ENCODE data around the gene NOXA1.

NOXA1 gene

DNA sequence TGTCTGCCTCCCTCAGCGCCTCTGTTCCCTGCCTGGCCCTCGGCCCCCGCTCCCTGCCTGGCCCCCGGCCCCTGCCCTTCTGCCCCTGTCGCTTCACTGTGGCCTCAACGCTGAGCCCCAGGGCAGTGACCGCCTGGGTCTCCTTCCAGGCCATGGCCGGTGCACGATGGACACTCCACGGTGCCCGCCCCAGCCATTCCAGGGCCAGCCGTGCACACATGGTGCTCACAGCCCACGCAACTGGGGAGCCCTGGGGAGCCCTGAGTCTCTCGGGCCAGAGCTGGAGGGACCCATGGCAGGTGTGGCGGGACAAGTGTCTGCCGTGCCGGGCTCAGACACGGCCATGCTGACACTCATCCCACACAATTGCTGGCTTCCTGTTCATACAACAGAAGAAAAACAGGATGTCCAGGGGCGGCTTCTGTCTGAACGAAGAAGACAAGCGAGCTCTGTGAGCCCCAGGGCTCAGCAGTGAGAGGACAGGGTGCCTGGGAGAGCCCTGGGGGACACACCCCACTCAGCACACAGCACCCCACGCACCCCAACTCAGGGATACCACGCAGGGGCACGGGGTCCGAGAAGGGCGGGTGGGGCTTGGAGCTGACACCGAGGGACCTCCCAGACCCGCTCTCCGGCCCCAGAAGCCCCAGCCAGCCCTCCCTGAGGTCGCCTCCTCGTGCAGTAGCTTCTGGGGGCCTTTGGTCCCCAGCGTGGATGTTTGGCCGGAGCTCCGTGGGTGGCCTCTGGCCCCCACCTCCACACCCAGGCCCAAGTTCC is 35.9 kb upstream of the NOXA1 start:
- DNase-seq (ENCODE audit: low read depth), result no peak

DNA sequence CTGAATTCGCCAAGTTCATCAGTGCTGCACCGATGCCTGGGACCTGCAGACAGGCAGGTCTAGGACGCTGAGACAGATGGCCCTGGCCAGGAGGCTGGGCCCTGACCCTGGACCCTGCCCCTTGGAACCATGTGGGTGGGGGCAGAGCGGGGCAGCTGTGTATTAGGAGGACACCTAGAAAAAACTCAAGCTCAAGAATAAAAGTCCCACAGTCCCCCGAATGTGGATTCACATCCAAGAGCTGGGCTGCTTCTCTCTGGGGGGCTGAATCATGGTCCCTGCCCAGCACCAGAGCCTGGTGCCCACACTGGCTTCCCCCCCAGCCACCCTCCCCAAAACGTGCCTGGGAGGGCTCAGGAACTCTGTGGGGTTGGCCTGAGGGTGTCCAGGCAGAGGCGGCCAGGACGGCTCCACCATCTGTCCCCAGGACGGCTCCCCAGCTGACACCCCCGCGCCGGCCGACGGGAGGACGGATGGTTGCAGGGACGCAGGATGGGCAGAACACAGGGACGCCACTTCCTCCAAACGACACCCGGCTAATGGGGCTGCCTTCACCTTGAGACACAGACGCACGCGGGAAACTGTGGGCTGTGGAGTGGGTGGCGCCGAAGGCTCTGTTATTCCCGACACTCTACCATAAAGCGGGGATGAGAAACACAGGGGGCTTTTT is 35.2 kb upstream of the NOXA1 start:
- DNase-seq (ENCODE audit: low read depth), result no peak

DNA sequence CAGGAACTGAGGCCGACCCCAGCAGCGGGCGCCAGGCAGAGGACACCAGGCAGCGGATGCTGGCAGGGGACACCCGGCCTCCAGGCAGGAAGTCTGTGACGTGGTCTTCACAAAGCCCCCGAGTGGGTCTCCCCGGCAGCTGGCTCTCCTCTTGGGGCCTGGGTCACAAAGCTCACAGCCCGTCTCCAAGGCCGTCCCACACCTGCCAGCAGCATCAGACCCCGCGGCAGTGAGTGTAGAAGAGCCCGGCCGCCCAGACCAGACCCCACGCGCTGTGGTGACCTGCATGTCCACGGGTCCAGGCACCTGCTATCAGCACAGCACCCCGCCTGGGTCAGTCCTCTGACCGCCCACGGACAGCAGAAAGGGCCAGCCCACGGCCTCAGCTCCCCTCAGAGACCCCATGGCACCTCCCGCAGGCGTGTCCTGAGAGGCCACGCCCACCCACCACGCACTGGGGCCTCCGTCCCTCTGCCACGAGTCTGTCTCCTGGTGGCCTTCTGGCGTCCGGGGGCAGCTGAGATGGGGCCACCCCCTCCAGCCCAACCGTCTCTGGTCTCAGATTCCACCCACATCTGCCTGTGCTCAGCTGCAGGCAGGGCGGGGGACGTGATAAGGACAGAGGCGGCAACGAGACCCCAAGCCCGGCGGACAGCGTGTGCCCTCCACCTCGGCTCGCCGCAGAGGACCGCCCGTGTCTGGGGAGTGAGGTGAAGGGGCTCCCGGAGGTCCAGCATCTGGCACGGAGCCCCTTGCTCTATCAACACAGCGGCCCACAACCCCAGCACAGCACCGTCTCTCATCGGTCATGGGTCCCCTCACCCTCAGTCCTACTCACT is 34.4 kb upstream of the NOXA1 start:
- no peak for DNase-seq (ENCODE audit: low read depth)

DNA sequence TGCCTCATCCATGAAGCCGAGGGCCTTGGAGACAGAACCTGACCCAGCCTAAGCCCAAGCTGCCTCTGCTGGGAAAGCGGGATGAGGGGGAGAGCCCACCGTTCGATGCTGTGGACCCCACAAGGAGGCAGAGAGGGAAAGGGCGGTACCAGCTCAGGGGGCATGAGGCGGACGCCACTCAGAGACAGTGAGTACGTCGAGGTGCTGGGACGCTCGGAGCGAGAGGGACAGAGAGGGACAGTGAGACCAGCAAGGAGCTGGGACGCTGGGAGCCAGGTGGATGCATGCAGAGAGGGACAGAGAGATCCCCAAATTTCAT is 33.8 kb upstream of the NOXA1 start:
- no peak for DNase-seq (ENCODE audit: low read depth)

DNA sequence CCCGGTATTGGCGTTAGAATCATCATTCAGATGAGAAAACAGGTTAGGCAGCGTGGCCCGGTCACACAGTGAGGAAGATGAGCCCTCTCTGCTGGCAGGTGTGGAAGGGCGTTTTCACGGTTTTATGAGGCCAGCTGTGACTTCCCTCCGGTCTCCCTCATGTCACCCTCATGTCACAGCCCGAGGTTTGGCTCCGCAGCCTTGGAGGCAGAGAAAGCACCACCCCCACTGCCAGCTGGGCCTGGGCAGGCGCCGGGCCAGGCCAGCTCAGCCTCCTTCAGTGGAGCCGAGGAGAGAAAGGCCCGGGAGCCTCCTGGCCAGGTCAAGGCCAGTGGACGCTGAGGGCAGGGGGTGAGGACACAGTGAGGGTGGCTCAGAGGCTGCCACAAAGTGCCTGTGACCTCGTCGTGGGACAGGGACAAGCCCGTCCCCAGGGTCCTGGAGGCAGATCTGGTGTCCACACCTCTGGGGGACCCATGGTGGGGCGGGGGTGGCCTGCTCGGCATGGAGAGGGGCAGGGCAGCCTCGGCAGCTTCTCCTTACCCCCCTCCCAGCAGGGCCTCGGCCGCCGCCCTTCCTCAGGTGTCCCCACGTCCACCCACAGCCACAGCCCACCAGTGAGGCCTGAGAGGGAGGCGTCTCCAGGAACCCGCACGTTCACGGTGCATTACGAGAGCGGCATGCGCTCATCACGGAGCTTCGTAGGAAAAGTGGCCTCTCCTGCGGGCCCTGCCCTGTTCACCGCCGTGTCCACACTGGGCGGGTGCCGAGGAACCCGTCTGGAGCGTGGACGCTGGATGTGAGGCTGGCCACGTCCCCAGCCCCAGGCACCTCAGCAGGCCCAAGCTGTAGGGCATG is 32.4 kb upstream of the NOXA1 start:
- no peak for DNase-seq (ENCODE audit: low read depth)

DNA sequence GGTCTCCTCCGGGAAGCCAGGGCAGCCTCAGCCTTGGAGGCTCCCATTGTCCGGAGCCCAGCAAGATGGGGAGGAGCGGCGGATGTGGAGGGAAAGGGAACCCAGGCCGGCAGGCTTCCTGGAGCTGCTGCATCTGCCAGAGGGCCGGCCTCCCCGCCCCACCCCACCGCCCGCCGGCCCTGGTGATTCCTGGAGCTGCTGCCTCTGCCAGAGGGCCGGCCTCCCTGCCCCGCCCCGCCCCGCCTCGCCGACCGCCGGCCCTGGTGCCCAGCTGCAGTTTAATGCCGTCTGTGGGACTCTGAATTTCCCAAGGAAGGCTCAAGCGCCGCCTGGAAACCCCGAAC is 31.8 kb upstream of the NOXA1 start:
- DNase-seq (ENCODE audit: low read depth), result no peak

DNA sequence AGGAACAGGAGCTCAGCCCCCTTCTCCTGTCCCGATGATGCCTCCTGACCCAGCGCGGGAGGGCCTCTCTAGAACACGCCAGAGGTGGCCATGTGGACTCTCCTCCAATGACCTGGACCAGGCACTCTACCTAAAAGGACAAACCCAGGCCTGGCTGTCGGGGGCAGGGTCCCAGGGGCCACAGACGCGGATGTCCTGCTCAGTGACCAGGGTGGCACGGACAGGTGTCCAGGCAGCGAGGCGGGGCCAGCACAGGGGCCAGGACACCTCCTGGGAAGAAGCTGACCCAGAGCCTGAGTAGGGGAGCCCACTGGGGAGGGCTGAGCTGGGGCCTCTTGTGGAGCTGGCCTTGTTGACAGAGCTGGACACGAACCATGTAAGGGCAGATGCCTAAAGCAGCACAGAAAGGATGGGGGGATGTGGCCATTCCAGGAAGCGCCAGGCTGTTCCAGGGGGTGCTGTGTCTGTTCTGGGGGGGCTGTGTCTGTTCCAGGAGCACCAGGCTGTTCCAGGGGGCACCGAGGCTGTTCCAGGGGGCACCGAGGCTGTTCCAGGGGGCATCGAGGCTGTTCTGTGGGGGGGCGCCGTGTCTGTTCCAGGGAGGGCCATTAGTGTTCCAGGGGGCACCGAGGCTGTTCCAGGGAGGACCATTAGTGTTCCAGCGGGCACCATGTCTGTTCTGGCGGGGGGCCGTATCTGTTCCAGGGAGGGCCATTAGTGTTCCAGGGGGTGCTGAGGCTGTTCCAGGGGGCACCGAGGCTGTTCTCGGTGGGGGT is 30.8 kb upstream of the NOXA1 start:
- no peak for DNase-seq (ENCODE audit: low read depth)

DNA sequence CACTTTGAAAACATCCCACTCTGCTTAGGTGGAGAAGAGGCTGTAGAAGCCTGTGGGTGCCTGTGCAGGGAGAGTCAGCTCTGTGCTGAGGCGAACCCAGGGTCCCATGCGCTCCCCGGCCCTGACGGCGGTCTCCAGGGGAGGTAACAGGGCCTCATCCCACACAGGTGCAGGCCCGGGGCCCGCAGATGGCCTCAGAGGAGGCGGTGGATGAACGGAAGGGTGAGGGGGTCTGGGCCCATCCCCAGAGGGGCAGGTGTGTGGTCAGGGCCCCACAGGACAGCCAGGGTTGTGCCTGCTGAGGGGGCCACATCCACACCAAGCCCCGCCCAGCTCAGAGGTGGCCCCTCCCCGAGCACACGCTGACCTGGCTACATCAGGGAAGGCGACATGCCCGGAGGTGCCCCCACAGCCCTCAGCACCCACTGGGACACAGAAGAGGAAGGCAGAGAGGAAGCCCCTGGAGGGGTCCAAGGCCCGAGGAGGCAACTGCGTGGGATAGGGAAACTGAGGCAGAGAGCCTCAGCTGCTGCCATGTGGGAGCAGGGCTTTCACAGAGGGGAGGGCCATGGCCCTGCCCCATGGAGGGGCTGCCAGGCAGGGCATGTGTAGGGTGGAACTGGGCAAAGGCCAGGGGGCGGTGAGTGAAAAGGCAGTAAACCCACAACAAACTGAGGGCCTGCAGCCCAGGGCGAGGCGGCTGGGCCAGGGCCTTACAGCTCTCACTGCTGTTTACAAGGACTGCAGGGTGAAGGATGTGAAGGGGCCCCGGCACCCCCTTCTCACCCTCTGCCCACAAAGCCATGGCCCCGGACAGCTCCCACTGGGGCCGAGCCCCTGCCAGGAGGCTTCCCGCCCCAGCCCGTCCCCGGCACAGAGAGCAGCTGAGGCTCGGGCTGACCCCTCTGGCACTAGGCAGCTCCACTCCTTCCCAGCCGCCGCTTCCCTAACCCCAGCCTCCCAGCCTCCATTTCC is 29.7 kb upstream of the NOXA1 start:
- no peak for DNase-seq (ENCODE audit: low read depth)

DNA sequence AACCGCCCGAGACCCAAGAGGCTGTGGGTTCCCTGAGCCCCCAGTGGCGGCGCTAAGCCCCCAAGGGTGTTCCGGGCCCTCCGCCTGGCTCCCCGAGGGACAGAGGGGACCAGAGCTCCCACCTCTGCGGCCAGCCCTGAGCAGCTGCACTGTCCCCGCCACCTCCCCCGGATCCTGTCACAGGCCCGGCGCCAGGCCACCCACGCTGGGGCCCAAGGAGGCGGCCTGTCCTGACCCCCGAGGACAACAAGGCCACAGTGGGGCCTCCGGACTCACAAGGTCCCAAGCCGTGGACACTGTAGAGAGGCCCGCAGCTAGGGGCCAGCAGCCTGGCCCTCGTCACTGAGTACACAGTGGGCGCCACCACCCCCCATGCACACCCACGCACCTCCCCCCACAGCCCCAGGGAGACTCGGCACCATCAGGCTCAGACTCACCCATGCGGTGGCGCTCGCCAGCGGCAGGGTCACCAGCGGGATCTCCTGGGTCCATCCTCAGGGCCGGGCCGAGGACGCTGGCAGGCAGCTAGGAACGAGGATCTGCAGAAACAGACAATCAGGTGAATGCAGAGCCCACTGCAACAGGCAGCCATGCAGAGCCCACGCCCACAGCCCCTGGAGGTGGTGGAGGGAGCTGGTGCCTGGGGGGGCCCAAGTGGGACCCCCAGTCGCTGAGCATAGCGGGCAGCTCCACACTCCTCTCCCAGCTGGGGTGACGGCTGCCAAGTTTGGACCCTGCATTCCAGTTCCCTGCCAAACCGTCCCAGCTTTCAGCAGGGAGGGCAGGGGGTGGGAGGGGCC is 28.1 kb upstream of the NOXA1 start:
- no peak for DNase-seq (ENCODE audit: low read depth)

DNA sequence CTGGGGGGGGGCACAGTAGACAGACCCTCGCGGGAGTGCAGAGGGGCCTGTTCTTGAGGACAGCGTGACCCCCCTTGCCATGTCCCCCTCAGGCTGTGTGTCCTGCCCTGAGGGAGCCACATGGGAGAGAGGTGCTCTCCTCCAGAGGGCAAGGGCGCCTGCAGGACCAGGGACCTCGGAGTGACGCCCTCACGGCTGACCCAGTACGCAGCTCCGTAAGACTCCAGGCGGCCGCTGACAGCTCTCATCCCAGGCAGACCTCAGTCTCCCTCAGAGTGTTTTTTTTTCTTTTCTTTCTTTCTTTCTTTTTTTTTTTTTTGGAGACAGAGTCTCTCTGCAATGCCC is 27.6 kb upstream of the NOXA1 start:
- DNase-seq (ENCODE audit: low read depth), result no peak

DNA sequence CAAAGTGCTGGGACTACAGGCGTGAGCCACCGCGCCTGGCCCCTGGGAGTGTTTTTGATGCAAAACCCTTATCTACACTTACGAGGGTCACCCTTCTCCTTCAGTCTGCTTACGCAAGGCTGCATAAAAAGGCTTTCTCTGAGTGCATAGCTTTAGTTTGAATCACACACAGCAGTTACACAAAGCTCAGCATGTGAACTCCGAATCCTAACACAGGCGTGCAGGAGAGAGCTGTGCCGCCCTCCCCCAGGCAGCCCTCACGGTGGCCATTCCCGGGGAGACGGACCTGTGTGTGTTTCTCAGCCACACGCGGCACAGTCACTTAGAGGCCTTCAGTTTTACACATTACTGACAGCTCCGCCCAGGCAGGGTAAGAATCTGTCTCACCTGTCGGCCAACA is 27.0 kb upstream of the NOXA1 start:
- DNase-seq (ENCODE audit: low read depth), result peak; percentile 25

DNA sequence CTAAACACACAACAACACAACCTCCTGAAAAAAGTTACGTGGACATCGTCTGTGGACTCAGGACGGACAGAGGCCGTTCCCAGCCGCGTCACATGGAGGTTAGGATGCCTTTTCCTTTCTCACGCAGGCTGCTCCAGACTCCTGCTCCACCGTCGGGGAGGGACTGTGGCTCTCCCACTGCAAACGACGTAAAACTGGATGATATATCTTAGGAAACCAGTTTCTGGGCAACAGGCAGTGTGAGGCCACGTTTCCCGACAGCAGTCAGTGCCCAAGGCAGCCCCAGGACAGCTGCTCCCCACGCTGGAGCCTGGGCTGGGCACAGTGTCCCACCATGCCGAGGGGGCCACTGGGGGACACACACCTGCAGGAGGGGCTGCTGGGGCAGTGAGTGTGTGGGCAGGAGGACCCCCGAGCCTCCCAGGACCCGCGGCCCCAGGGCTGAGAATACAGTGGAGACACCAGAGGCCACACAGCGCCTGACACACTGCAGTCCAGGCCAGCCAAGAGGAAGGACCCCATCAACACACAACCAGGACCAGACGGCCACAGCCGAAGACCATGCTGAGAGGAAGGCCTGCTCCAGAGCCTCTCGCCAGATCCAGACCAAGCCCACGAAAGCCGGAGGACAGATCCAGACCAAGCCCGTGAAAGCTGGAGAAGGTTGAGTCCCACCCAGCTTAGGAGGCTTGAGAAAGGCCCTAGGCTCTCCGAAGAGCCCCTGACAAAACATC is 26.4 kb upstream of the NOXA1 start:
- no peak for DNase-seq (ENCODE audit: low read depth)

DNA sequence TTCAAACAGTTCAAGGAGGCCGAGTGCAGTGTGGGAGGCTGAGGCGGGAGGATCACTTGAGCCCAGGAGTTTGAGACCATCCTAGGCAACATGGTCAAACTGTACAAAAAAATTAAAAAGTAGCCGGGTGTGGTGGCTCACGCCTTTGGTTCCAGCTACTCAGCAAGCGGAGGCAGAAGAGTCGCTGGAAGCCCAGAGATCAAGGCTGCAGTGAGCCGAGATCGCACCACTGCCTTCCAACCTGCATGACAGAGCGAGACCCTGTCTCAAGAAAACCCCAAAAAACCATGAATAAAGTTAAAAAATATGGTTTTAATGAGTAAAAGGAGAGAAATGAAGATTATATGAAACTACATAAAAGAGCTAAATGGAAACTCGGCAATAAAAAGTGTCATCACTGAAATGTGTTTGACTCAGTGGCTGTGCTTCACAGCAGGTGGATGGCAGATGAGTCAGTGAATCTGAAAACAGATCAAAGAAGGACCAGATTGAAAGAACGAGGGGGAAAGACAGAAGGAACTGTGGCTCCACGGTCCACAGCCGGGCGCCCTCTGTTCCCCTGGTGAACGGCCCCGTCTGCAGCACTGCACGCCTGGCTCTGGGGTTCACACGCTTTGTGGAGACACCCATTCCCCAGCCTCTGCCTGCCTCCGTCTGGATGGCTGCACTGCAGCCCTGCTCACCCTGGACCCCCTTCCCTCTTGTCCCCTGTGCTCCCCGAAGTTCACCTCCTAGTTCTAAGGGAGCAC is 25.3 kb upstream of the NOXA1 start:
- no peak for DNase-seq (ENCODE audit: low read depth)

DNA sequence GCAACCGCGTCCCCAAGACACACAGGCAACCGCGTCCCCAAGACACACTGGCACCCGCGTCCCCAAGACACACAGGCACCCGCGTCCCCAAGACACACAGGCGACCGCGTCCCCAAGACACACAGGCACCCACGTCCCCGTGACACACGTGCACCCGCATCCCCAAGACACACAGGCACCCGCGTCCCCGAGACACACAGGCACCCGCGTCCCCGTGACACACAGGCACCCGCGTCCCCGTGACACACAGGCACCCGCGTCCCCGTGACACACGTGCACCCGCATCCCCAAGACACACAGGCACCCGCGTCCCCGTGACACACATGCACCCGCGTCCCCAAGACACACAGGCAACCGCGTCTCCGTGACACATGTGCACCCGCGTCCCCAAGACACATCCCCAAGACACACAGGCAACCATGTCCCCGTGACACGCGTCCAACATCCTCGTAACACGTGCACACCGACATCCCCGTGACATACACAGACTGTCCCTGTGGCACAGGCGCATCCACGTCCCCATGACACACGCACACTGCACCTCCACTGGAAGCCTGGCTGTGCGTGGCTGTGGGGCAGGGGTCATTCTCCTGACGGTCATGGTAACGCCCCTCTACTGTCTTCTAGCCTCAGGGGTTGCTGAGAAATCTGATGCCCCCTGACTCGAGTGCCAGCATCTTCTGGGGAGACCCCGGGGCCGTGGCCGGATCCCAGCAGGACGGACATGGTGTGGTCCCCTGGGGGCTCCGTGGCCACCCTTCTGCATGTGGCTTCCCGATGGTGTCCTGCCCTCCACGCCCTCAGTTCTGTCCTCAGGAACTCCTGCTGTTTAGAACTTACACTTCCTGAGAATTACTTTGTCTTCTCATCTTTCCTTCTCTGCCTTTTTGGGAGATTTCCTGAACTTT is 24.4 kb upstream of the NOXA1 start:
- DNase-seq (ENCODE audit: low read depth), result no peak

DNA sequence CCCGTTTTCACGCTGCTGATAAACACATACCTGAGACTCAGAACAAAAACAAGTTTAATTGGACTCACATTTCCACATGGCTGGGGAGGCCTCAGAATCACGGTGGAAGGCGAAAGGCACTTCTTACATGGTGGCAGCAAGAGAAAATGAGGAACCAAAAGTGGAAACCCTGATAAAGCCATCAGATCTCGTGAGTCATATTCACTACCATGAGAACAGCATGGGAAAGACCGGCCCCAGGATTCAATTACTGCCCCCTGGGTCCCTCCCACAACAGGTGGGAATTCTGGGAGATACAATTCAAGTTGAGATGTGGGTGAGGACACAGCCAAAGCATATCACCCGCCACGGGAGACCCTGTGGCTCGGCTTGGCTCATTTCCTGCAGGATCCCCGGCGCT is 20.4 kb upstream of the NOXA1 start:
- no peak for DNase-seq (ENCODE audit: low read depth)

DNA sequence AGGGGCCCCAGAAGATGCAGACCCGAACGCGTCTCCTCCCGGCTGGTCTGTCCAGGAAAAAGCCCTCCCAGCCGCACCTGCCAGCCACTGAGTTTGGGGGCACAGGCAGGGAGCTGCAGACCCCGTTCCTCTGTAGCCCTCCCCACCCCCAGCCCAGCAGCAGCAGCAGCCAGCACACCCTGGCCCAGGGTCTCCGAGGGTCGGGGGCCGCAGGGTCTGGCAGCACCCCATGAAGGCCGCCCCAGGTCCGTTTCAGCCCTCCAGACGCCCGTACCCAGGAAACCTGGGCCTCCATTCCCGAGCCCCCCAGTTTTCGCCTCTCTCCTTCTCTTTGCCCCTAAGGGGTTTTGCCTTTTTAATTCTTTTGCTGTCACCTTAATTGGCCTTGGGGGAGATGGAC is 19.9 kb upstream of the NOXA1 start:
- DNase-seq (ENCODE audit: low read depth), result no peak

DNA sequence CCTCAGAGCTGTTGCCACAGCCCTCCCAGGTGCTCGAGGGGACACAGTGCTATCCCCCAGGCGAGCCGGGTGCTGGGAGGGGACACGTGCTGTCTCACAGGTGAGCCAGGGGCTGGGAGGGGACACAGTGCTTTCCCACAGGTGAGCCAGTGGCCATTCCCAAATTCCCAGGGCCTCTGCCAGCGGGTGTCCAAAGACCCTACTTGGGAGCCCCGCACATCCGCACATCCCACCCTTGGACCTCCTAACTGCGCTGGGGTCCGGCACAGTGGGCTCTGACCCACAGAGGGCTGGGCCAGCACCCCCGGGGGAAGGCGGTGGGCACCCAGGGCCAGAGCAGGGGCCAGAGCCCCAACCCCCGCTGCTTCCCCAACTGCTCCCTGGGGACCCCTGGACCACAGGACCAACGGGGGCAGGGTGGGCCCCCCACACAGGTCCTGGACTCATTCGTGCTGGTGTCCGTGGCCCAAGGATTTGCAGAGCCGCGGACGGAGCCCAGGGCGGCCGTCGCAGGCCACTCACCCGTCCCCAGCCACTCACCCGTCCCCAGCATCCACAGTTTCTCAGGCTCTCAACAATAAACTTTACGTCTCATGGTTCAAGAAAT is 18.1 kb upstream of the NOXA1 start:
- DNase-seq (ENCODE audit: low read depth), result no peak

All from fibroblast of gingiva (primary cell).